ENCODE measurements around the gene RAD51. TPM values are rescaled to one million over a fixed set of nuclear protein-coding genes. Genes with fewer than 3 reads are reported as not detected.

Gene RAD51
- total and polyA plus RNA-seq, 9 of the 15 experiments (the other 6 are each of a cell fraction or from before 2014, with no cell fraction given) = 16.0 to 63.8 (median 34.6) TPM

DNA sequence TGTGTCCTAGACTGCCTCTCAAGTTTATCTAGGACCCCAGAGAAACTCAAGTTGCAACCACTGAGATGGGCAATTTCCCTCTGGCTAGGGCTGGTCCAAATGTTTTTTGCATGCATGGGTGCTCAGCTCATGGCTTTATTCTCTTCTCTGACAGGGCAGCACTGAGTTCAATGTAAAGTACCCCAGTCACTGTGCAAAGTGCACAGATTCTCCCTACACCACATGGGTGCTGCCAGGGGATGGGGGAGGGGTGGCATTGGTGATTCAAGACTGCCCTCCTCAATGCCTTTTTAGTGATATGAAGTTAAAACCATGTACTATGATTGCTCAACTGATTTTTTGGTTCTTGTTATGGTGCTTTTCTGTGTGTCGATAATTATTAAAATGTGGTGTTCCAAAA lies 14.8 kb upstream of the RAD51 start:
- no peaks in the 10 kb centered on the region for H3K9me1 ChIP-seq (ENCODE audit: control insufficient read depth, insufficient read depth, low read length)
- no peaks in the 10 kb centered on the region for H3K9me3 ChIP-seq (replicated peaks; ENCODE audit: control insufficient read depth, insufficient read depth, low read depth, low read length)
- in situ Hi-C loops (cut with MboI) (no loop called here), intact Hi-C loops (cut with micrococcal nuclease) (no loop called here)
- H4K20me1 ChIP-seq (replicated peaks; ENCODE audit: control insufficient read depth, insufficient read depth, low read length) = no peaks in the 10 kb centered on the region
- DNase-seq (ENCODE audit: extremely low read depth in 1 of 4, low spot score in 3 of 4) = no peak
- ATAC-seq = no peak; the same call in 2 of the 3 replicates
- H3K79me2 ChIP-seq (ENCODE audit: control insufficient read depth, insufficient read depth, low read length) = no peaks in the 10 kb centered on the region
- no TSS peak for BruUV-seq (replicated peaks)
- no peaks in the 10 kb centered on the region; a peak in 1 of 5 replicates for H3K4me1 ChIP-seq (replicated peaks in 1 of 2; ENCODE audit: control insufficient read depth in 2 of 2, insufficient read depth in 2 of 2, low read length in 2 of 2)
- no peaks in the 10 kb centered on the region for H3K36me3 ChIP-seq (ENCODE audit: control insufficient read depth, insufficient read depth, low read length)
- no peak overlapping the region for H3K9ac ChIP-seq (ENCODE audit: insufficient read depth in 1 of 2, low read depth in 2 of 2, low read length in 2 of 2)
- H2AFZ ChIP-seq (ENCODE audit: low read depth, low read length) = no peak overlapping the region
- ChIA-PET CTCF (ENCODE audit: low intra/inter-chr PET ratio) (no interaction called here), POLR2A (interaction anchor here (0.7 to 1.9 kb wide), 2 partner anchors 11 to 14 kb away, joined by 3 to 8 read pairs; partner anchors contain the start of gene RAD51)
- no peak overlapping the region for H3K4me3 ChIP-seq
- H3K4me2 ChIP-seq (ENCODE audit: insufficient read depth, low read length) = no peak overlapping the region
- H3K27me3 ChIP-seq (ENCODE audit: control insufficient read depth in 2 of 2, insufficient read depth in 2 of 2, low read length in 2 of 2) = no peaks in the 10 kb centered on the region
- FAIRE-seq = no peak
- TF ChIP-seq, protein P1, sequence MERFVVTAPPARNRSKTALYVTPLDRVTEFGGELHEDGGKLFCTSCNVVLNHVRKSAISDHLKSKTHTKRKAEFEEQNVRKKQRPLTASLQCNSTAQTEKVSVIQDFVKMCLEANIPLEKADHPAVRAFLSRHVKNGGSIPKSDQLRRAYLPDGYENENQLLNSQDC (CRISPR knock-in tag; IDR thresholded peaks at IDR 0.05) = no peak
- TF ChIP-seq, protein P2, sequence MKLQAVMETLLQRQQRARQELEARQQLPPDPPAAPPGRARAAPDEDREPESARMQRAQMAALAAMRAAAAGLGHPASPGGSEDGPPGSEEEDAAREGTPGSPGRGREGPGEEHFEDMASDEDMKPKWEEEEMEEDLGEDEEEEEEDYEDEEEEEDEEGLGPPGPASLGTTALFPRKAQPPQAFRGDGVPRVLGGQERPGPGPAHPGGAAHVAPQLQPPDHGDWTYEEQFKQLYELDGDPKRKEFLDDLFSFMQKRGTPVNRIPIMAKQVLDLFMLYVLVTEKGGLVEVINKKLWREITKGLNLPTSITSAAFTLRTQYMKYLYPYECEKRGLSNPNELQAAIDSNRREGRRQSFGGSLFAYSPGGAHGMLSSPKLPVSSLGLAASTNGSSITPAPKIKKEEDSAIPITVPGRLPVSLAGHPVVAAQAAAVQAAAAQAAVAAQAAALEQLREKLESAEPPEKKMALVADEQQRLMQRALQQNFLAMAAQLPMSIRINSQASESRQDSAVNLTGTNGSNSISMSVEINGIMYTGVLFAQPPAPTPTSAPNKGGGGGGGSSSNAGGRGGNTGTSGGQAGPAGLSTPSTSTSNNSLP (IDR thresholded peaks at IDR 0.05; ENCODE audit: borderline replicate concordance, low read depth, low read length) = no peak
- TF ChIP-seq SNRNP70 (optimal IDR thresholded peaks at IDR 0.05; ENCODE audit: low read depth, low read length) (no peak), ZC3H11A (IDR thresholded peaks at IDR 0.05; ENCODE audit: low read depth, low read length) (no peak)
- 74% methylated on average over 1 of the region's 1 CpG for WGBS (ENCODE audit: insufficient coverage, low coverage, missing lambda C conversion rate)
- no peak overlapping the region for H3K27ac ChIP-seq (ENCODE audit: extremely low read depth, low read depth, low read length)
